GM19238 (cell line): ENCODE measurements around the gene CHKA.

ENCODE experiments used
- DNase-seq: peaks from one replicate; pipeline ENCODE4 v3.0.0; 2011; ENCODE audit warnings: low spot score; ENCODE audit not compliant: insufficient read length

Gene CHKA

GRCh38 chr11:68047437-68048290 is 73.5 kb downstream of the CHKA start:
- DNase-seq = no peak

DNA sequence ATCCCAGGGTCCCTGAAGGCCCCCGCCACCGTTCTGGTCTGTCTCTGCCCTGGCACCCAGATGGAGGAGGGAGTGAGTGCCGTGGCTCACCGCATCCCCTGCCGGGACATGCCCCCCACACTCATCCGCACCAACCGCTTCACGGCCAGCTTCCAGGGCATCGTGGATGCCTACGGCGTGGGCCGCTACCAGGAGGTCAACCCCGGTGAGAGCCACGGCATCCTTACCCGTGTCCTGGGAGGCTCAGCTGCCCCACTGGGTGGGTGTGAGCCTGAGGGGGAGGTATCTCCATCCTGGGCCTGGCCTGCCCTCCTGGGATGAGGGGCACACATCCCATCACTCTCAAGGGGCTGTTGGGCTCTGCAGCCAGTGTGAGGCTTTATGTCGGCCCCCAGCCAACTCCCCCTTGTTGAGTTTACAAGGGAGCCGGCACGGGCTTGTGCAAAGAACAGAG is 76.3 kb downstream of the CHKA start:
- DNase-seq = no peak

DNA sequence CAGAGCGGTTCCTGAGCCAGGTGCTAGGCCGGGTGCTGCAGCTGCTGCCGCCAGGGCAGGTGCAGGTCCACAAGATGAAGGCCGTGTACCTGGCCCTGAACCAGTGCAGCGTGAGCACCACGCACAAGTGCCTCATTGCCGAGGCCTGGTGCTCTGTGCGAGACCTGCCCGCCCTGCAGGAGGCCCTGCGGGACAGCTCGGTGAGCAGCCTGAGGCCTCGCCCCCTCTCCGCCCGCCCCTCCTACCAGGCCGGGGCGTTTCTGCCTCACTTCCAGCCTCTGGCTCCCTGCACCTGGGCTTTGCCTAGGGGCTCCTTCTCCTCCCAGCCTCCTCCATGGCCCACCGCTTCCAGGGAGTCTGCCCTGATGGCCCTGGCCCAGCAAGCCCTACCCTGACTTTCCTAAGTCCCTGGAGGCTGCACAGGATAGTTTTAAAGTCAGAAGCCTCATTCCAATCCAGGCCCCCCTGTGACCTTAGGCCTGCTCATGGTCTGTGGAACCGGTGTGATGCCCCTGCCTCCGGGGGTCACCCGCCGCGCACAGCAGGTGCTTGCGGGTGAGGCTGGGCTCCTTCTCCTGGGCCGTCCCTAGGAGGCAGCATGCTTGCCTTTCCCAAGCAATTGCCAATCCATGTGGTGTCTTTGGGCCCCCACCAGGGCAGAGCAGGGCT is 76.9 kb downstream of the CHKA start:
- no peak for DNase-seq

- no peak for DNase-seq
Observed at GRCh38 chr11:68043349-68044144, 77.6 kb downstream of the CHKA start.

GRCh38 chr11:68043029-68043348 is 78.2 kb downstream of the CHKA start:
- no peak for DNase-seq

- DNase-seq = no peak
Observed at GRCh38 chr11:68042219-68043028, 78.8 kb downstream of the CHKA start.

DNA sequence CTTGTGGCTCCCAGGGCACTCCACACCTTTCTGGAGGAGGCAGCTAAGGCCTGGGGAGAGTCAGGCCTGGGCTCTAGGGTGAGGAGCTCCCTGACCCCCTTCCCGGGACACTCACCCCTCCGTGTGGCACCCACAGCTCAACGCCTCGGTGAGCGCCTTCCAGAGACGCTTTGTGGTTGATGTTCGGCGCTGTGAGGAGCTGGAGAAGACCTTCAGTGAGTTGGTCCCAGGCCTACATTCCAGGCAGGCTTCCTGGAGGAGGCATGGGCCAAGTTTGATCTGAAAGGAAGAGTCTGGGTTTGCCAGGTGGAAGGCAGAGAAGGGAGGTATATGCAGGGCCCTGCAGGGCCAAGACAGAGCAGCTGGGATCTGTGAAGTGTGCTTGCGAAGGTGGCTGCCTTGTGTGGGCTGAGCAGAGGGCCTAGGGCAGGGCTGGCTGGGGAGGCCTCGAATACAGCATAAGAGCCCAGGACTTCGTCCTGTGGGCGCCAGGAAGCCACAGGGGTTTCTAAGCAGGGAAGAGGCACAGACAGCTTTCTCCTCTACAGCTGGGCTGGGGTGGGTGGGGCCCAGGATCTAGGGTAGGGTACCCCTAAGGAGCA is 79.5 kb downstream of the CHKA start:
- no peak for DNase-seq

DNA sequence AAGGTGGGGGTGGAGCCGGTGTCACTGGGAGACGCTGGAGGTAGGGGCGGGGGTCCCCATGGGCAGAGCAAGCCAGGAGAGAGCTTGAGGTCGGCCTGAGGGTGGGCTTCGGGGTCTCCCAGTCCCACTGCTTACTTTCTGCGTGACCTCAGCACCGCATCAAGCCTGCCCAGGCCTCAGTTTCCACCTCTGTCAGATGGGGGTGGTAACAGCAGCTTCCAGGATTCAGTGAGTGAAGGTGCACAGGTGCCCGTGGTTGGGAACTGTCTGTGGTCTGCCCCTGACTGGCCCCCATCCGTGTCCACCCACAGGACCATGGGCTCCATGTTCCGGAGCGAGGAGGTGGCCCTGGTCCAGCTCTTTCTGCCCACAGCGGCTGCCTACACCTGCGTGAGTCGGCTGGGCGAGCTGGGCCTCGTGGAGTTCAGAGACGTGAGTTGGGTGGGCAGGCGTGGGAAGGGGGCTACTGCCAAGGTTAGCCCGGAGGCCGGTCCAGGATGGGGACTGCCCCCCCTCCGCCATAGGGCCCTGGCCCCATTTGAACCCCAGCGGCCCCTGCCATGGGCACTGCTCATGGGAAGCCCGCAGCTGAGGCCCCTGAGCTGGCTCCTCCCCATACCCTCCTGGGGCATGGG is 80.1 kb downstream of the CHKA start:
- no peak for DNase-seq

DNA sequence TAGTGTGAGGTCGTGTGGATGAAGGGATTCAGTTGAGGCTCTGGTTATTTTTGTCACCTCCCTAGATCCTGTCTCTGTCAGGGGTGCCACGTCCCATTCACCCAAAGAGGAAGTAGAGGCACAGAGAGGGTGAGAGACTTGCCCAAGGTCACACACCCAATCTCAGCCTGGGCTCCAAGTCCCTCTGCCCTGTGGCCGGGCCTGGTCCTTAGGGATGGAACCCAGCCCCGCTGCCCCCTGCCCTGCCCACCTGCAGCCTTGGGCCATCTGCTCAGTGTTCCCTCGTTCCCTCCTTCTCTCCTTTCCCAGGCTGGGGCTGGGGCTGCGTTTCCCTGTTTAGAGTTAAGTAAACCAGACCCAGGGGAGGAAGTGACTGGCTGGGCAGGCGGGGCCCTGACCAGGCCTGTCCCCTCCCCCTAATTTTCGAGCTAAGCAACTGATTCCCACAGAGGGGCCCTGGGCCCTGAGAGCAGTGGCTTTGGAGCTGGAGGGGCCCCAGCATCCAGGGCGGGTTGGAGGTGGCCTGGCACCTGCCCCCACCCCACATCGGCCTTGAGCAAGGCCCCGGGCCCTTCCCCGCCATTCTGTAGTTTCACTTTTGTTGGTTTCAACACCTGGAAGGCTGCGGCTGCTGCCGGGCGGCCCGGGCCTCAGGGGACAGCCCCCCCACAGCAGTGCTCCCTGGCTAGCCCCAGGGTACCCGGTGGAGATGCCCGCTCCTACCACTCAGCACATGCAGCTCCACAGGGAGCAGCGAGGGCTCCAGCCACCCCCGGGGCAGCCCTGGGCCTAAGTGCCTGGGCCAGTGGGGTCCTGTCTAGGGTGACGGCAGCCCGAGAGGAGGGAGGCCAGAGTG is 80.9 kb downstream of the CHKA start:
- DNase-seq = peak; percentile 94

DNA sequence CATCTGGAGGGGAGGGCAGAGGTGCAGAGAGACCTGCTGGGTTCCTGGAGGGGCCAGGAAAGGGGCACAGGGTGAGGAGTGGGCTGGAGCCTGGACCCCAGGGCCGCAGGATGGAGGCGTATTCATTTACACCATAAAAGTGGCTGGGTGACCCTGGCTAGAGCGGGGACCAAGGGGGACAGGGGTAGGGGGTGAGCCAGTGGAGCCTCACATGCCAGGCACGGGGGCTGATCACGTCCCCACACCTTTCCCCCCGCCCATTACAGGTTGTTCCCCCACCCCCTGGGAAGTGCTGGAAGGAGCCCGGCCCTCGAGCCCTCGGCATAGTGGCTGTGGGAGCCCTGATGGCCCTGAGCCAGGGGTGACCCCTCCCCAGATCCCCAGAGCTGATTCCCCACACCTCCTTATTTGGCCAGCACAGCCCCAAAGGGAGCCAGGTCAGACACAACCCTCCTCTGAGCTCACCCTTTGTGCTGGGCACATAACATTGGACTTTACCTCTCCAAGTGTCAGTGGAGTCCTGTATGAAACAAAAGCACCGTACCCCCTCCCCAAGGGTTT is 81.6 kb downstream of the CHKA start:
- peak; percentile 48 for DNase-seq

DNA sequence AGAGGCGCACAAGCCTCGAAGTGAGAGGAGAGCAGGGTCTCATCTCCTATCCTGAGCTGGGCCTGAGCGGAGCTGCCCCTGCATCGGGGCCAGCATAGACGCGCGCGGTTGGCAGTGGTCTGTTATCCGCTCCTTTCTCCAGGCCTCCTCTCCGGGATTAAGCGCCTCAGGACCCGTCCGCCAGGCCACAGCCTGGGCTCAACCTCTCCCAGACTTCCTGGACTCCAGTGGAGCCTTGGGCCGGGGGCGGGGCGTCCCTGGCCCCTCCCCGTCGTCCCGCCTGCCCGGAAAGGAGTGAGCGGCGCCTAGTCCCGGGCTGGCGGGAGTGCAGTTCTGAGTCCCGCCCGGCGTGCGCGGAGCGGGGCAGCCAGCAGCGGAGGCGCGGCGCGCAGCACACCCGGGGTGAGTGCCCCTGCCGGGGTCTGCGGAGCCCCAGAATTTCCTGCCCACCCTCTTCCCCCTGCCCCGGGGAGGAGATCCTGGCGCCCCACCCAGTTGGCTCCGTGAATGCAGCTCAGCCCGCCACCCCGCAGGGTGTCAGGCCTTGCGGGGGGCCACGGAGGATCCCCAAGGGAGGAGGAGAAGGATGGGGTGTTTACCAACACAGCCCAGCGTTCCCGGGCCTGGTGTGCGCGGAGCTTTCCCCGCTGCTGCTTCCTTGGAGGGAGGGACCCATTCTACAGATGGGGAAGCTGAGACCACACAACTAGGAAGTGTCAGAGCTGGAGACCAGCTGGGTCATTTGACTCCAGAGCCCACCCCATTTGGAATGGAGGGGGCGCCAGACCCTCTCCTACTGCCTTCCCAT is 82.3 kb downstream of the CHKA start, which contains the start of gene TCIRG1:
Gene TCIRG1, plus strand, starts transcription at position 308 of the 808 bp plus-strand sequence. CDS start 2,247 bp downstream, outside the sequence.
- DNase-seq = peak; percentile 93

GRCh38 chr11:68038226-68038717 is 82.9 kb downstream of the CHKA start:
- no peak for DNase-seq

DNA sequence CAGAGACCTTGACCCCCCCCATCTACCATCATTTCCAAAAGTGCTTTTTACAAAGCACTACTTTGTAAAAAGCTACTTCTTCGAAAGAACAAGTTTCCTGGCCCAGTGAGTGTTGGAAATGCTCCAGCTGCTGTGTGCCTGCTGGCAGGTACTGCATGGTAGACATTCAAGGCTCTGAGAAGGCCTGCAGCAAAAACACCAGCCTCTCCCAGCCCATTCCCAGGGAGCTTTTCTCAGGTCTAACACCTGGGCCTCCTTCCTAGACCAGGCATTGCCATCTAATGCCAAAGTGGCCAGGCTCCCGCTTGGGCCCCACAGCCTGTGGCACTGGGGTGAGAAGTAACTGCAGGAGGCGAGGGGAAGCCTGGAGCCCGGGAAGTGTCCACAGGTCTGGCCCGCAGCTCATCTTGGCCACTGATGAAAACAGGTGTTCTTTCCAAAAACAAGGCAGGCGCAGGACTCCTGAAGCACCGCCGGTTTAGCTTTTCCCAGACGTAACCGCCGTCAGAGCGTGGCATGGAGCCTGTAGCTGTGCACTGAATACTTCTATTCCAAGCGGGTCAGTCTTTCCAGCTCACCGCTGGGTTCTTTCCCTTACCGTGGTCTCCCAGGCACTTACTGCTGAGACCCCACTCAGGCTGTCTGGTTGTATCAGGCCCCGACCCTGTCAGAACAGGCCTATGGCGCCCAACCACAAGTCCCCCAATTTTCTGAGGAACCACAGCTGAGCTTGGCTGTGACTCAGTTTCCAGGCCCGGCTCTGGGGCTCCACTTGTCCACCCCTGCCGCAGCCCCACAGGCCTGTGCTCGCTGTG is 83.6 kb downstream of the CHKA start:
- DNase-seq = no peak

DNA sequence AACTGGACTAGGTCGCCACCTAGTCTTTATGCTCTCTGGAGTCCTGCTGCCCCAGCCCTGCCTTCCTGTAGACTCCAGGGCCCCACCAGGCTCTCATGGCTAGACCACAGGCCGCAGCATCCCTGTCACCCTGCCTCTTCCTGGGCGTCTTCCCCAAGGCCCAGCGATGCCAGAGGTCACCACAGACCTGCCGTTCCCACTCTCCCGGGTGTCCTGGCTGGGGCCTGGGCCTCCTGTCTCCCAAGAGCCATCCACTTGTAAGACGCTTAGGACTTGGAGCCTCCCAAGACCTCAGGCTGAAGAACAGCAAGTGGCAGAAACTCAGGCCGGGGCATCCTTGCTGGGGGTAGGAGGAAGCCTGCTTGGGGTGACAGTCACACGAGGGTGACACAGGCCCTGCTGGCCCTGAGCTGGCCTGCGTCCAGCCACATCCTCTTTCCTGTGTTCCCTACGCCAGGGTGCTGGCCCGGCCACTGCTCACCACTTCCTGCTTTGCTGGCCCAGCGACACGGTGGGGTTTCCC is 84.4 kb downstream of the CHKA start:
- DNase-seq = no peak

DNA sequence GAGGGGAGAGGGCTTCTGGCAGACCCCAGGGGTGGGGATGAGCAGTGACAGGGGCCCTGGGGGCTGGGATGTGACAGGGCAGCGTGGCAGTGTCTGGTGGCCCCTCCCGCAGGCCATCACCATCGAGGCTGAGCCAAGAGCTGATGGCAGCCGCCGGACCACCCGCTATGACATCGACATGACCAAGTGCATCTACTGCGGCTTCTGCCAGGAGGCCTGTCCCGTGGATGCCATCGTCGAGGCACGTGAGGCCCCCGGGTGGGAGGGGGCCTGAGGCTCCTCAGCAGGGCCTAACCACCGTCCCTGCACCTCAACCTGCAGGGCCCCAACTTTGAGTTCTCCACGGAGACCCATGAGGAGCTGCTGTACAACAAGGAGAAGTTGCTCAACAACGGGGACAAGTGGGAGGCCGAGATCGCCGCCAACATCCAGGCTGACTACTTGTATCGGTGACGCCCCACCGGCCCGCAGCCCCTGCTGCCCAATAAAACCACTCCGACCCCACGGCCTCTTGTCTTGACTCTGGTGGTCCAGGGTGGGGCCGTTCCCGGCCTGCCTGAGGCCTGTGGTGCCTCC is 85.0 kb downstream of the CHKA start:
- no peak for DNase-seq

GRCh38 chr11:68035266-68035876 is 85.8 kb downstream of the CHKA start:
- DNase-seq = no peak
